ENCODE results near the gene SDHD. TPM values are rescaled to one million over a fixed set of nuclear protein-coding genes. Genes with fewer than 3 reads are reported as not detected.

SDHD gene
- total RNA-seq, 2 donors from 2014 or later = 57.6 to 64.8 TPM

DNA sequence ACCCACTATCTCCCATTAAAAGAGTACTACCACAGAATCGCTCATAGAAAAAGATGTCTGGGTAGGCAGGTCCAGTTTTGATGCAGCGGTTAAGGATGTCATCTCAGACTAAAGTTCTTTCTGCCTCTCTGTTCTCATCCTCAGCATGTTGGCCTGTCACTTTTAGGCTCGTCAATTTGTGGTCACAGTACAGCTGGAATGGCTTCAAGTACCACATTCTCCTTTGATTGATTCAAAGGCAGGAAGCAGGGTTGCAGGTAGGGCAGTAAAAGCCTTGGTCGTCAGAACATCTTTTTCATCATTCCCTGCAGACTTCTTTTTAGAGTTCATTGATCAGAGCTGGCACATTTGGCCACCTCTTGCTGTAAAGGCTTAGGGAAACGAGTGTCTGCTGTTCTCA is 28.7 kb downstream of the SDHD start:
- no peak overlapping the region for H3K27ac Mint-ChIP-seq
- no peaks in the 10 kb centered on the region for H3K9me3 Mint-ChIP-seq
- H3K27ac ChIP-seq (ENCODE audit: low read depth, low read length) = no peak overlapping the region
- no peaks in the 10 kb centered on the region for H3K9me3 ChIP-seq (ENCODE audit: control insufficient read depth, low read length)
- TF ChIP-seq, protein P1, sequence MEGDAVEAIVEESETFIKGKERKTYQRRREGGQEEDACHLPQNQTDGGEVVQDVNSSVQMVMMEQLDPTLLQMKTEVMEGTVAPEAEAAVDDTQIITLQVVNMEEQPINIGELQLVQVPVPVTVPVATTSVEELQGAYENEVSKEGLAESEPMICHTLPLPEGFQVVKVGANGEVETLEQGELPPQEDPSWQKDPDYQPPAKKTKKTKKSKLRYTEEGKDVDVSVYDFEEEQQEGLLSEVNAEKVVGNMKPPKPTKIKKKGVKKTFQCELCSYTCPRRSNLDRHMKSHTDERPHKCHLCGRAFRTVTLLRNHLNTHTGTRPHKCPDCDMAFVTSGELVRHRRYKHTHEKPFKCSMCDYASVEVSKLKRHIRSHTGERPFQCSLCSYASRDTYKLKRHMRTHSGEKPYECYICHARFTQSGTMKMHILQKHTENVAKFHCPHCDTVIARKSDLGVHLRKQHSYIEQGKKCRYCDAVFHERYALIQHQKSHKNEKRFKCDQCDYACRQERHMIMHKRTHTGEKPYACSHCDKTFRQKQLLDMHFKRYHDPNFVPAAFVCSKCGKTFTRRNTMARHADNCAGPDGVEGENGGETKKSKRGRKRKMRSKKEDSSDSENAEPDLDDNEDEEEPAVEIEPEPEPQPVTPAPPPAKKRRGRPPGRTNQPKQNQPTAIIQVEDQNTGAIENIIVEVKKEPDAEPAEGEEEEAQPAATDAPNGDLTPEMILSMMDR (conservative IDR thresholded peaks at IDR 0.05) = no peak
- no peak for DNase-seq
- no peaks in the 10 kb centered on the region for H3K36me3 Mint-ChIP-seq (ENCODE audit: low read depth)
- no peaks in the 10 kb centered on the region for H3K4me1 ChIP-seq (ENCODE audit: control insufficient read depth, insufficient read depth, low read length)
- H3K27me3 ChIP-seq (ENCODE audit: control insufficient read depth, insufficient read depth, low read length, poor library complexity, severe bottlenecking) = no peaks in the 10 kb centered on the region
- no peaks in the 10 kb centered on the region for H3K36me3 ChIP-seq (ENCODE audit: control insufficient read depth, insufficient read depth, low read length)
- no peaks in the 10 kb centered on the region for H3K27me3 Mint-ChIP-seq (ENCODE audit: insufficient read depth)
- H3K9ac ChIP-seq (ENCODE audit: extremely low read depth, low read length, poor library complexity, severe bottlenecking) = no peak overlapping the region
- H3K4me1 Mint-ChIP-seq = no peaks in the 10 kb centered on the region
- WGBS, 2 experiments (ENCODE audit: insufficient coverage in 1 of 2, insufficient read length in 1 of 2) = 80 to 96% methylated on average over 5 of the region's 5 CpGs
- H3K4me3 ChIP-seq (ENCODE audit: low read length) = no peak overlapping the region
- no peak overlapping the region for H3K4me3 Mint-ChIP-seq

DNA sequence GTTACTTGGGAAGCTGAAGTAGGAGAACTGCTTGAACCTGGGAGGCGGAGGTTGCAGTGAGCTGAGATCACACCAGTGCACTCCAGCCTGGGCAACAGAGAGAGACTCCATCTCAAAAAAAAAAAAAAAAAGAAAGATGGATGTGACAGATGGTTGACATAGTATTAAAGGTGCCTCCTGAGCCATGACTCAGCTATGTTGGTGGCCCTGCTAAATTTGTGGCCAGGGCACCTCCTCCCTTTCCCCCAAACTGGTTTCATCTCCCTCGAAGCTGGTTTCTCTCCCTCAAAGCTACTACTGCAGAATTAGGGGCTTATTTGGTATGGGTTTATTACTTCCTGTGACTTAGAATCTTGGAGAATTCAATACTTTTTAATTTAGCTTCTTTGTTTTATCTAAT is 31.5 kb downstream of the SDHD start:
- DNase-seq = no peak
- H3K9me3 ChIP-seq (ENCODE audit: control insufficient read depth, low read length) = no peaks in the 10 kb centered on the region
- TF ChIP-seq, protein P1 (conservative IDR thresholded peaks at IDR 0.05) = no peak
- H3K36me3 ChIP-seq (ENCODE audit: control insufficient read depth, insufficient read depth, low read length) = no peaks in the 10 kb centered on the region
- no peaks in the 10 kb centered on the region for H3K27me3 ChIP-seq (ENCODE audit: control insufficient read depth, insufficient read depth, low read length, poor library complexity, severe bottlenecking)
- H3K27ac ChIP-seq (ENCODE audit: low read depth, low read length) = no peak overlapping the region
- H3K9me3 Mint-ChIP-seq = peaks cover 3% of the 10 kb centered on the region
- no peaks in the 10 kb centered on the region for H3K4me1 Mint-ChIP-seq
- H3K4me3 ChIP-seq (ENCODE audit: low read length) = no peak overlapping the region
- no peaks in the 10 kb centered on the region for H3K4me1 ChIP-seq (ENCODE audit: control insufficient read depth, insufficient read depth, low read length)
- no peaks in the 10 kb centered on the region for H3K36me3 Mint-ChIP-seq (ENCODE audit: low read depth)
- no peak overlapping the region for H3K9ac ChIP-seq (ENCODE audit: extremely low read depth, low read length, poor library complexity, severe bottlenecking)
- no peak overlapping the region for H3K27ac Mint-ChIP-seq
- 90 to 100% methylated on average over 1 of the region's 2 CpGs for WGBS, 2 experiments (ENCODE audit: insufficient coverage in 1 of 2, insufficient read length in 1 of 2)
- no peaks in the 10 kb centered on the region for H3K27me3 Mint-ChIP-seq (ENCODE audit: insufficient read depth)
- H3K4me3 Mint-ChIP-seq = no peak overlapping the region

DNA sequence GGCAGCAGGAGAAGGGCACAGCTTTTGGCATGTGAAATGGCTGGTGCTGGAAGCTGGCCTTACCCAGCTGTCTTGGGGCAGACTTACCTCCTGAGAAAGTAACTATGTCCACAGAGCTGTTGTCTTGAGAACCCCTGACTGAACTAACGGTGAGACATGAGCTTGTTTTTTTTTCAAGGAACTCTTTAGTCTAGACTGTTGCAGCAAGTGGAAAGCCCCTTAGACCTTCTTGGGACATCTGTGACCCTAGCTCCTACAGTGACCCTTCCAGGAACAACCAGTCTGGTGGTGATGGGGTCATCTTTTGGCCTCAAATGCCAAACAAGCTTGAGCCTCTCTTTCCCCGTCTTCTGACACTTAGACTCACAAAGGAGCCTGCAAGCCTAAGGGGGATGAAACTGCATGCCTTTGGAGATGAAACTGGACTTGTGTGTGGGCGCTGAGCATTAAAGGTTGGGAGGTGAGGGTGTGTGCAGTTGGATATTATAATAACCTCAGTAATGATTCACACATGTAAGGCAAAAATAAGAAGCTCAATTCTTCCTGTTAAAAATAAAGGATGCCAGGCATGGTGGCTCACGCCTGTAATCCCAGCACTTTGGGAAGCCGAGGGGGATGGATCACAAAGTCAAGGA is 35.4 kb downstream of the SDHD start:
- TF ChIP-seq, protein P1 (conservative IDR thresholded peaks at IDR 0.05) = no peak
- no peak overlapping the region for H3K9ac ChIP-seq (ENCODE audit: extremely low read depth, low read length, poor library complexity, severe bottlenecking)
- H3K4me3 Mint-ChIP-seq = no peak overlapping the region
- H3K4me1 ChIP-seq (ENCODE audit: control insufficient read depth, insufficient read depth, low read length) = no peaks in the 10 kb centered on the region
- no peaks in the 10 kb centered on the region for H3K36me3 Mint-ChIP-seq (ENCODE audit: low read depth)
- H3K27me3 ChIP-seq (ENCODE audit: control insufficient read depth, insufficient read depth, low read length, poor library complexity, severe bottlenecking) = no peaks in the 10 kb centered on the region
- no peaks in the 10 kb centered on the region for H3K9me3 ChIP-seq (ENCODE audit: control insufficient read depth, low read length)
- H3K27ac Mint-ChIP-seq = no peak overlapping the region
- H3K9me3 Mint-ChIP-seq = peaks cover 3% of the 10 kb centered on the region
- 93 to 94% methylated on average over 2 to 5 of the region's 5 CpGs for WGBS, 2 experiments (ENCODE audit: insufficient coverage in 1 of 2, insufficient read length in 1 of 2)
- no peaks in the 10 kb centered on the region for H3K27me3 Mint-ChIP-seq (ENCODE audit: insufficient read depth)
- no peak for DNase-seq
- no peak overlapping the region for H3K27ac ChIP-seq (ENCODE audit: low read depth, low read length)
- H3K36me3 ChIP-seq (ENCODE audit: control insufficient read depth, insufficient read depth, low read length) = no peaks in the 10 kb centered on the region
- H3K4me1 Mint-ChIP-seq = no peaks in the 10 kb centered on the region
- no peak overlapping the region for H3K4me3 ChIP-seq (ENCODE audit: low read length)

Data from endodermal cell (in vitro differentiated cells).